ENCODE data around the gene GSTM5.
"Not testable (repeated sequence)": the region's sequence is repeated elsewhere in the genome, so short reads cannot be mapped to it uniquely, and the experiment has no call there.

The GSTM5 gene

DNA sequence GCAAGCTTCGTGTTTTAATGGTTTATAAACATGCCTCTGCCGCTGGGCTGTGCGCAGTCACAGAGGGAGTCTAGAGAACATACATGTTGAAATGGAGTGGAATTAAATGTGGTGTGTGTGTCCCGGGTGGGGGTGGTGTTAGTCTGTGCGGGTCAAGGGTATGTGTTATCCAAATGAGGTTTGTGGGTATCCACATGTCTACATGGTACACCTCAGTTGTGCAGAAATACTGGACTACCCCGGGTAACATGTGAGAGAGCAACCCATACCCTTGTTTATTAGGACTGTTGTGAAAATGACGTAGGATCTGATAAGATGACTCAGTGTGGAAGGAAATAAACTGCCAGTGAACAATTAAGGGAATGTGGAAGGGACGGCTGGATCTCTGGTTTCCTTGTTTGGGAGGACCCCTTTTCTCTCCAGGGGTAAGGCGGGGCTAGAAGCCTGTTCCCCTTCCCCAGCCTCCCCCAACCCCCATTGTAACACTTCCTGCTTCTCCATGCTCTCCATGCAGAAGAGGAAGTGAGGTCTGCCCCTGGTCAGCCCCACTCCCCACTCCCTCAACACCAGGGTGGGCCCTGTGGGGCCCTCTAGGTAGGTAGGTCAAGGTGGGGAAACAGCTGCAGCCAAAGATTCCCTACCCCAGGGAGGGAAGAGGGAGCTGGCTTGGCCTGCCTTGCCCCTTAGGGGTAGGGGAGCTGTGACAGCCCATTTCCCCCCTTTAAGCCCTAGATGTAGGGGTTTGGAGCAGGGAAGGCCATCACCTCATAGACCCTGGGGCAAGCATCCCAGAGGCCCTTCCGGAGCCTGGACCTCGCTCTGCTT, 51.0 kb downstream of the GSTM5 start:
- DNase-seq: peak in 1 of 2 donors; percentile 10

- no peak for DNase-seq
Measured at GRCh38 chr1:109763646-109764415, 51.8 kb downstream of the GSTM5 start, which contains the start of gene EPS8L3. TSS of gene EPS8L3 (minus strand) at chr1:109763923. CDS start at chr1:109761749, 2,174 bp downstream.

DNA sequence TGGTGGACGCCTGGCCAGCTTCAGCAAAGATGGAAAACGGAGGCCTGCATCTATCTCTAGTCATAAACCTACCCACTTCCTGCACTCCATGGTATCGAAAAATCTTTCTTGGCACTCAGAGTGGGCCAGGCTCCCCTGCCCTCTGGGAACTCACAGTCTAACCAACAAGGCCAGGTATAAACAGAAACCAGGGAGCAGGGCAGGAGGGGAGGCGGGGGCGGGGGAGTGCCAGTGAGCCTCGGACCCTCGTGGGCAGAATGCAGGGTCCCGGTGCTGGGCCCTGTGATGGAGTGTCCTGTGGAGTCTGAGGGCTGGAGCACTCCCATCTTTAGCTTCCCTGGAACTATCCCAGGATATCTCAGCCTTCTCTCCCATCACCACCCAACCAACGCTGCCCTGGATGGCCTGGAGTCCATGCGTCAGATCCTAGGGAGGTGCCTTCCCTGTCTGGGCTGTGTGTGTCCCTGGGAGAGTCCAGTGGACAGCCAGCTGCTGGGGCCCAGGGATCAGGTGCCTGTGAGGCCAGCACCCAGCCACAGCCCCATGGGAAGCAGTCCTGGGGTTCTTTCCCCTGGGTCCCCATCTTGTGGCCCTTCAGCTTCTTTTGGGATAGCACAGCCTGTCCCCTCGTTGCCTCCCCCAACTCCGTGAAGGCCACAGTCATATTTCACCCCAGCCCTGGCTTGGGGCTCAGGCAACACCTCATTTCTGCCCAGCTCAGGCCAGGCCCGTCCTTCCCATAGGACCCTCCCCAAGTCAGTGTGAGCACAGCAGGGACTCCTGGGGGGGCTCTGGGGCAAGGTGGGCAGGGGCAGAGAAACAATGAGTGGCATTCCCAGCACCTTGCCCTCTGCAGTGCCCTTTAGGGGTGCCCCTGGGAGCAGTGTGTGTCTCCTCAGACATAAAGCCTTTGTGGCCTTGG, 52.8 kb downstream of the GSTM5 start:
- DNase-seq: no peak

GRCh38 chr1:109765483-109765815, 53.4 kb downstream of the GSTM5 start:
- no peak for DNase-seq

GRCh38 chr1:109765896-109766615, 54.0 kb downstream of the GSTM5 start:
- DNase-seq: no peak

DNA sequence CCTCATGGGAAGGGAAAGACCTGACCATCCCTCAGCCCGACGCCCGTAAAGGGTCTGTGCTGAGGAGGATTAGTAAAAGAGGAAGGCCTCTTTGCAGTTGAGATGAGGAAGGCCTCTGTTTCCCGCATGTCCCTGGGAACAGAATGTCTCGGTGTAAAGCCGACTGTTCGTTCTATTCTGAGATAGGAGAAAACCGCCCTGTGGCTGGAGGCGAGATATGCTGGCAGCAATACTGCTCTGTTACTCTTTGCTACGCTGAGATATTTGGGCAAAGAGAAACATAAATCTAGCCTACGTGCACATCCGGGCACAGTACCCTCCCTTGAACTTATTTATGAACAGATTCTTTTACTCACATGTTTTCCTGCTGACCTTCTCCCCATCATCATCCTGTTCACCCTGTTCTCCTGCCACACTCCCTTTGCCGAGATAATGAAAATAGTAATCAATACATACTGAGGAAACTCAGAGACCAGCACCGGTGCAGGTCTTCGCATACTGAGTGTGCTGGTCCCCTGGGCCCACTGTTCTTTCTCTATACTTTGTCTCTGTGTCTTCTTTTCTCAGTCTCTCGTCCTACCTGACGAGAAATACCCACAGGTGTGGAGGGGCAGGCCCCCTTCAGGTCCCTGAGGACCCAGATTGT, 55.1 kb downstream of the GSTM5 start:
- not testable (repeated sequence) for DNase-seq

Data from bone marrow (tissue), 2 donors.